Psoas muscle (tissue), 8 donors: ENCODE results near the gene CFDP1. TPM values are rescaled to one million over a fixed set of nuclear protein-coding genes. Genes with fewer than 3 reads are reported as not detected.

Experiments used
- ATAC-seq, 4 donors: fragments of 200-7000 bp; cut with Tn5 transposase; one replicate each; pipeline ENCODE4 v1.9.1; 2020; ENCODE audit warnings: moderate library complexity in 3 of 4, mild to moderate bottlenecking in 2 of 4
- DNase-seq, 2 donors: peaks; one replicate each; pipeline ENCODE4 v3.0.0-alpha.2; 2020
- H3K27ac ChIP-seq: fragments of 200-600 bp; one replicate; pipeline ENCODE4 v1.8.0; 2022
- H3K27me3 ChIP-seq, 3 donors: fragments of 200-600 bp in 1 of 3; one replicate each; pipeline versions ENCODE4 v1.6.1 to v1.8.0; 2013 to 2022; ENCODE audit warnings: low read length in 2 of 3, mild to moderate bottlenecking in 2 of 3, moderate library complexity in 1 of 3; ENCODE audit not compliant: insufficient read depth in 3 of 3
- H3K36me3 ChIP-seq, 2 donors: fragments of 200-600 bp in 1 of 2; one replicate each; pipeline versions ENCODE4 v1.6.1 to v1.8.0; 2013 to 2022; ENCODE audit warnings: low read depth in 1 of 2, mild to moderate bottlenecking in 1 of 2, moderate library complexity in 1 of 2; ENCODE audit not compliant: insufficient read depth in 1 of 2
- H3K4me1 ChIP-seq: fragments of 200-600 bp; one replicate; pipeline ENCODE4 v1.8.0; 2022
- H3K4me3 ChIP-seq: fragments of 200-600 bp; one replicate; pipeline ENCODE4 v1.8.0; 2022; ENCODE audit warnings: mild to moderate bottlenecking
- H3K9me3 ChIP-seq: fragments of 200-600 bp; one replicate; pipeline ENCODE4 v1.8.0; 2022
- CTCF ChIP-seq: fragments of 200-600 bp; IDR thresholded peaks from one replicate; pipeline ENCODE4 v1.8.0; 2022; ENCODE audit warnings: antibody characterized with exemption
- WGBS, 3 donors: extraction: QIAGEN DNeasy Blood & Tissue Kit; methylation state at CpG; one replicate each; pipeline versions ENCODE4 v1.1.6 to v1.1.7; 2013; 5-methylcytosine and 5-hydroxymethylcytosine counted together
- intact Hi-C, 2 donors: fragments of 100-400 bp; cut with DNase I; formaldehyde crosslinking; loops; one replicate each; pipeline versions ENCODE4 v1.11.0 to v1.14.2; 2022
- polyA plus RNA-seq, 3 donors: library from polyadenylated mRNA; stranded (reverse); fragments of 200-250 nt; gene quantifications; one replicate each; pipeline ENCODE4 v1.2.3, GENCODE V29; 2013
- total RNA-seq, 4 donors: library from RNA; stranded (reverse); fragmentation: NEBNext Ultra II Directional in 2 of 4; extraction: Animal tissue kit (Norgen Biotek cat#: 25700) in 2 of 4; gene quantifications; one replicate each; pipeline versions ENCODE4 v1.2.1 to v1.2.4, GENCODE V29; 2021 to 2023
- donor health status: healthy with polysubstance abuse.
- donor health status: DM: no; HTN: no; CAD: no; lungs with moderate emphysema.
- donor health status: Bipolar disorder and iron deficiency.
- donor health status: healthy.
- donor health status: DM: yes; HTN: yes; CAD: no.
- donor health status: DM: no; HTN: no; CAD: no.
- donor health status: DM: no; HTN: no; CAD: no.
- donor health status: DM: yes; HTN: yes; CAD: no.

Gene CFDP1
- total and polyA plus RNA-seq, 7 donors: 16.6 to 78.2 (median 21.9) TPM

- Histone ChIP-seq H3K4me3 (peak overlapping the region; percentile 86), H3K27me3 (no peaks in the 10 kb centered on the region), H3K27ac (no peak overlapping the region), H3K4me1 (peaks cover 15% of the 10 kb centered on the region), H3K9me3 (no peaks in the 10 kb centered on the region), H3K36me3 (no peaks in the 10 kb centered on the region)
- intact Hi-C loops: loop anchor here in 1 of 2 donors (5.0 kb wide), 1 partner anchor 266 kb away; no protein-coding TSS in a partner anchor
- ATAC-seq: no peak
- TF ChIP-seq CTCF: no peak
- DNase-seq: no peak
- whole genome bisulfite sequencing, 3 donors: 42 to 57% (median 54%) methylated on average over 2 of the region's 2 CpGs
These were observed 29.5 kb upstream of the CFDP1 start for GRCh38 chr16:75462806-75463205.

- WGBS, 3 donors: 72 to 91% (median 76%) methylated on average over 2 of the region's 2 CpGs
- ATAC-seq (no peak), DNase-seq (no peak)
- no peak overlapping the region for H3K4me3 ChIP-seq
- H3K9me3 ChIP-seq: no peaks in the 10 kb centered on the region
- peaks cover 15% of the 10 kb centered on the region for H3K4me1 ChIP-seq
- H3K27me3 ChIP-seq: no peaks in the 10 kb centered on the region
- TF ChIP-seq CTCF: no peak
- H3K36me3 ChIP-seq: no peaks in the 10 kb centered on the region
- intact Hi-C loops: loop anchor here in 1 of 2 donors (5.0 kb wide), 1 partner anchor 264 kb away; no protein-coding TSS in a partner anchor
- H3K27ac ChIP-seq: no peak overlapping the region
These were observed 28.3 kb upstream of the CFDP1 start for GRCh38 chr16:75461575-75461974.

- 27 to 54% (median 42%) methylated on average over 1 of the region's 1 CpG for WGBS, 3 donors
These were observed 27.1 kb upstream of the CFDP1 start for GRCh38 chr16:75460446-75460845.

DNA sequence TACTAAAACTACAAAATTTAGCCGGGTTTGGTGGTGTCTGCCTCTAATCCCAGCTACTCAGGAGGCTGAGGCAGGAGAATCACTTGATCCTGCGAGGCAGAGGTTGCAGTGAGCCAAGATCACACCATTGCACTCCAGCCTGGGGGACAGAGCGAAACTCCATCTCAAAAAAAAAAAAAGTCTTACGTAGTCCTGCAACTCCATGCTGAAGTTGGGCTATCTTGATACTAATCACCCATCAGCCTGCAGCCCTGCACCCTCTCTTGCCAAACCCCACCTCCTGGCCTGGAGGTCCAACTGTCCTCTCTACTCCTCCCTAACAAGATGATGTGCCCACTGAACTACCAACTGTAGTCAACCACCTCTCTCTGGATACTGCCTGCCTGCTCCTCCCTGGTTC is 26.4 kb upstream of the CFDP1 start:
- DNase-seq (no peak), ATAC-seq (no peak)
- 86 to 89% (median 86%) methylated on average over 4 of the region's 4 CpGs for WGBS, 3 donors
- Histone ChIP-seq H3K9me3 (no peaks in the 10 kb centered on the region), H3K4me3 (no peak overlapping the region), H3K4me1 (peaks cover 15% of the 10 kb centered on the region), H3K27ac (no peak overlapping the region), H3K27me3 (no peaks in the 10 kb centered on the region), H3K36me3 (no peaks in the 10 kb centered on the region)
- intact Hi-C loops: loop anchor here in 1 of 2 donors (5.0 kb wide), 1 partner anchor 262 kb away; no protein-coding TSS in a partner anchor
- TF ChIP-seq CTCF: no peak

More at GRCh38 chr16:75460446-75460845, 27.1 kb upstream of the CFDP1 start:
- Histone ChIP-seq H3K36me3 (no peaks in the 10 kb centered on the region), H3K27ac (no peak overlapping the region), H3K9me3 (no peaks in the 10 kb centered on the region), H3K4me1 (peaks cover 15% of the 10 kb centered on the region), H3K27me3 (no peaks in the 10 kb centered on the region), H3K4me3 (no peak overlapping the region)
- intact Hi-C loops: loop anchor here in 1 of 2 donors (5.0 kb wide), 1 partner anchor 263 kb away; no protein-coding TSS in a partner anchor
- no peak for ATAC-seq
- DNase-seq: no peak
- no peak for TF ChIP-seq CTCF

DNA sequence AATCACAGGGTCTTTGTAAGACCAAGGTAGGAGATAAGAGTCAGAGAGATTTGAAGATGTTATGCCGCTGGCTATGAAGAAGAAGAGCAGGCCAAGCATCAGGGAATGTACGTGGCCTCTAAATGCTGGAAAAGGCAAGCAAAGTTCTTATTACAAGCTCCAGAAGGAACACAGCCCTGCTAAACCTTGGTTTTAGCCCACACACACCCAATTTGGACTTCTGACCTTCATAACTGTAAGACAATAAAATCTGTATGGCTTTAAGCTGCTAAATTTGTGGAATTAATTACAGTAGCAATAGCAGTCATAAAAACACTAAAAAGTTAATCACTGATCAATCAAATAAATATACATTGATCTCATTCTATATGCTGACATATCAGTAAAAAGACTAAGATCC is 25.1 kb upstream of the CFDP1 start:
- no peak overlapping the region for H3K4me3 ChIP-seq
- TF ChIP-seq CTCF: no peak
- no peaks in the 10 kb centered on the region for H3K9me3 ChIP-seq
- no peaks in the 10 kb centered on the region for H3K36me3 ChIP-seq
- H3K27ac ChIP-seq: no peak overlapping the region
- peaks cover 14% of the 10 kb centered on the region for H3K4me1 ChIP-seq
- intact Hi-C loops: no loop called here
- 91 to 94% (median 94%) methylated on average over 2 of the region's 2 CpGs for WGBS, 3 donors
- no peak for DNase-seq
- no peak for ATAC-seq
- H3K27me3 ChIP-seq: no peaks in the 10 kb centered on the region
